Mesenchymal stem cell (in vitro differentiated cells and primary cell): ENCODE measurements around the gene DKK2.

Experiments
- DNase-seq: peaks from one replicate; pipeline ENCODE4 v3.0.0-alpha.2; 2013
- H2AFZ ChIP-seq: one replicate; pipeline ENCODE4 v1.6.1; 2013; ENCODE audit warnings: low read depth, mild to moderate bottlenecking, control low read depth, inconsistent platforms, low read length, moderate library complexity
- H2AK5ac ChIP-seq: 2 replicates; pipeline ENCODE4 v1.6.1; 2013; ENCODE audit warnings: low read length, moderate library complexity, mild to moderate bottlenecking, inconsistent platforms; ENCODE audit not compliant: severe bottlenecking
- H2BK120ac ChIP-seq: one replicate; pipeline ENCODE4 v1.6.1; 2013; ENCODE audit warnings: low read depth, mild to moderate bottlenecking, inconsistent platforms, low read length, moderate library complexity
- H2BK12ac ChIP-seq, 2 experiments: one replicate each; pipeline ENCODE4 v1.6.1; 2013; ENCODE audit warnings: inconsistent platforms in 2 of 2, low read length in 2 of 2, mild to moderate bottlenecking in 2 of 2, moderate library complexity in 2 of 2, control low read depth in 1 of 2
- H2BK15ac ChIP-seq: one replicate; pipeline ENCODE4 v1.6.1; 2013; ENCODE audit warnings: mild to moderate bottlenecking, low read depth, inconsistent platforms; ENCODE audit not compliant: poor library complexity, severe bottlenecking
- H2BK5ac ChIP-seq: 2 replicates; pipeline ENCODE4 v1.6.1; 2013; ENCODE audit warnings: low read depth, mild to moderate bottlenecking, low read length, control low read depth, inconsistent platforms; ENCODE audit not compliant: poor library complexity, severe bottlenecking
- H3K14ac ChIP-seq, 2 experiments: one replicate each; pipeline ENCODE4 v1.6.1; 2013; ENCODE audit warnings: inconsistent platforms in 2 of 2, low read length in 2 of 2, control low read depth in 1 of 2, mild to moderate bottlenecking in 1 of 2, moderate library complexity in 1 of 2
- H3K18ac ChIP-seq, 2 experiments: one replicate each; pipeline ENCODE4 v1.6.1; 2013; ENCODE audit warnings: inconsistent platforms in 2 of 2, low read length in 2 of 2, control low read depth in 1 of 2, low read depth in 1 of 2, mild to moderate bottlenecking in 1 of 2
- H3K23ac ChIP-seq, 2 experiments: one replicate each; pipeline ENCODE4 v1.6.1; 2013; ENCODE audit warnings: inconsistent platforms in 2 of 2, low read length in 2 of 2, mild to moderate bottlenecking in 2 of 2, moderate library complexity in 2 of 2, control low read depth in 1 of 2
- H3K27ac ChIP-seq: 2 replicates; pipeline ENCODE4 v1.5.1; 2013; ENCODE audit warnings: mild to moderate bottlenecking, moderate library complexity, low read length, control low read depth, inconsistent platforms; ENCODE audit not compliant: poor library complexity, severe bottlenecking
- H3K27me3 ChIP-seq, 2 experiments: 2 replicates each; pipeline versions ENCODE4 v1.6.1 to v1.7.0; 2013; ENCODE audit warnings: low read length in 2 of 2, mild to moderate bottlenecking in 2 of 2, moderate library complexity in 2 of 2, control low read depth in 1 of 2, inconsistent platforms in 1 of 2; ENCODE audit not compliant: control insufficient read depth in 1 of 2, insufficient read depth in 1 of 2
- H3K36me3 ChIP-seq, 2 experiments: 2 replicates each; pipeline versions ENCODE4 v1.6.1 to v1.7.0; 2013; ENCODE audit warnings: low read length in 2 of 2, control low read depth in 1 of 2, inconsistent platforms in 1 of 2, low read depth in 1 of 2, mild to moderate bottlenecking in 1 of 2; ENCODE audit not compliant: insufficient read depth in 2 of 2, control insufficient read depth in 1 of 2
- H3K4ac ChIP-seq, 2 experiments: one replicate each; pipeline ENCODE4 v1.6.1; 2013; ENCODE audit warnings: inconsistent platforms in 2 of 2, low read length in 2 of 2, mild to moderate bottlenecking in 2 of 2, moderate library complexity in 2 of 2, control low read depth in 1 of 2, low read depth in 1 of 2
- H3K4me1 ChIP-seq: 2 replicates; pipeline ENCODE4 v1.6.1; 2013; ENCODE audit warnings: low read depth, low read length, control low read depth; ENCODE audit not compliant: control insufficient read depth, insufficient read depth
- H3K4me2 ChIP-seq: 2 replicates; pipeline ENCODE4 v1.6.1; 2013; ENCODE audit warnings: low read length, mild to moderate bottlenecking, inconsistent platforms; ENCODE audit not compliant: poor library complexity, severe bottlenecking
- H3K4me3 ChIP-seq, 2 experiments: 2 replicates each; pipeline versions ENCODE4 v1.5.1 to v1.7.0; 2013; ENCODE audit warnings: low read length in 2 of 2, mild to moderate bottlenecking in 2 of 2, control low read depth in 1 of 2, low read depth in 1 of 2; ENCODE audit not compliant: insufficient read depth in 1 of 2
- H3K79me1 ChIP-seq: replicated peaks from 2 replicates; pipeline ENCODE4 v1.6.1; 2013; ENCODE audit warnings: mild to moderate bottlenecking, control low read depth, low read length, inconsistent platforms; ENCODE audit not compliant: poor library complexity, severe bottlenecking
- H3K9ac ChIP-seq: 2 replicates; pipeline ENCODE4 v1.7.0; 2013; ENCODE audit warnings: mild to moderate bottlenecking, low read length, moderate library complexity
- H3K9me3 ChIP-seq: 2 replicates; pipeline ENCODE4 v1.7.0; 2013; ENCODE audit warnings: mild to moderate bottlenecking, low read length; ENCODE audit not compliant: control insufficient read depth
- H4K8ac ChIP-seq: one replicate; pipeline ENCODE4 v1.6.1; 2013; ENCODE audit warnings: inconsistent platforms, mild to moderate bottlenecking, low read length, moderate library complexity
- H4K91ac ChIP-seq: one replicate; pipeline ENCODE4 v1.6.1; 2013; ENCODE audit warnings: mild to moderate bottlenecking, low read length, inconsistent platforms
- WGBS: methylation state at CpG from one replicate; pipeline ENCODE4 v1.1.7; 2013; ENCODE audit warnings: mixed read lengths; 5-methylcytosine and 5-hydroxymethylcytosine counted together

Gene DKK2

GRCh38 chr4:106978046-106978774, 57.9 kb downstream of the DKK2 start:
- DNase-seq, result no peak
- Histone ChIP-seq H3K9ac (no peak overlapping the region), H4K8ac (no peak overlapping the region), H3K4me3 (no peak overlapping the region), H3K4ac (no peak overlapping the region), H2BK12ac (no peak overlapping the region), H3K27ac (no peak overlapping the region), H2BK120ac (no peak overlapping the region), H3K18ac (no peak overlapping the region), H2AFZ (no peak overlapping the region), H2AK5ac (no peak overlapping the region), H3K4me2 (no peak overlapping the region), H2BK5ac (no peak overlapping the region), H3K23ac (no peak overlapping the region), H3K14ac (no peak overlapping the region), H3K36me3 (no peaks in the 10 kb centered on the region), H2BK15ac (no peak overlapping the region), H3K4me1 (no peaks in the 10 kb centered on the region), H3K9me3 (no peaks in the 10 kb centered on the region), H4K91ac (no peak overlapping the region), H3K27me3 (no peaks in the 10 kb centered on the region), H3K79me1 (no peaks in the 10 kb centered on the region)
- 88% methylated on average over 12 of the region's 14 CpGs for WGBS

GRCh38 chr4:106971636-106972035, 64.5 kb downstream of the DKK2 start:
- Histone ChIP-seq H3K79me1 (no peaks in the 10 kb centered on the region), H4K91ac (no peak overlapping the region), H3K4ac (no peak overlapping the region), H3K4me1 (no peaks in the 10 kb centered on the region), H3K9me3 (no peaks in the 10 kb centered on the region), H3K27me3 (no peaks in the 10 kb centered on the region), H3K27ac (no peak overlapping the region), H3K14ac (no peak overlapping the region), H3K18ac (no peak overlapping the region), H2BK5ac (no peak overlapping the region), H3K4me2 (no peak overlapping the region), H3K4me3 (no peak overlapping the region), H4K8ac (no peak overlapping the region), H3K36me3 (no peaks in the 10 kb centered on the region), H2BK120ac (no peak overlapping the region), H3K9ac (no peak overlapping the region), H2BK15ac (no peak overlapping the region), H2AK5ac (no peak overlapping the region), H2AFZ (no peak overlapping the region), H3K23ac (no peak overlapping the region), H2BK12ac (no peak overlapping the region)
- DNase-seq, result no peak
- no CpG with 5 or more reads among the region's 1 CpG for WGBS

DNA sequence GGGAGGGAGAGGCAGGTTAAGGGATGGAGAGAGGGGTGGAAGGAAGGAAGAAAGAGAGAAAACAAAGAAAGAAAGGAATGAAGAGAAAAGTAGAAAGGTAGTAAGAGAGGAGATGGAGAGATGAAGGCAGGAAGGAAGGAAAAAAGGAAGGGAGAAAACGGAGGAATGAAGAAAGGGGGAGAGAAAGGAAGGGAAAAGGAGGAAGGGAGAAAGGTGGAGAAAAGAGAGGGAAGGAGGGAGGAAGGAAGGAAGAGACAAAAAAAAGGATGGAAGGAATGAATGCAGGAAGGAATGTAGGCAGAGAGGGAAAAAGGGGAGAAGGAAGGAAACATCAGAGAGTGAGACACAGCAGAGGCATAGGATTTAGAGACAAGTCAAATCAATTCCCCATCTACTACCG, 68.2 kb downstream of the DKK2 start:
- Histone ChIP-seq H4K91ac (no peak overlapping the region), H3K9me3 (no peaks in the 10 kb centered on the region), H3K27ac (no peak overlapping the region), H3K4me2 (no peak overlapping the region), H4K8ac (no peak overlapping the region), H3K4me3 (no peak overlapping the region), H2BK12ac (no peak overlapping the region), H3K18ac (no peak overlapping the region), H3K4ac (no peak overlapping the region), H3K23ac (no peak overlapping the region), H2AK5ac (no peak overlapping the region), H3K14ac (no peak overlapping the region), H2BK5ac (no peak overlapping the region), H2BK120ac (no peak overlapping the region), H2AFZ (no peak overlapping the region), H3K4me1 (no peaks in the 10 kb centered on the region), H3K36me3 (no peaks in the 10 kb centered on the region), H3K79me1 (no peaks in the 10 kb centered on the region), H2BK15ac (no peak overlapping the region), H3K9ac (no peak overlapping the region), H3K27me3 (no peaks in the 10 kb centered on the region)
- no peak for DNase-seq
- WGBS, result 70% methylated on average over 1 of the region's 2 CpGs

GRCh38 chr4:106953036-106953705, 82.9 kb downstream of the DKK2 start:
- Histone ChIP-seq H3K4ac (no peak overlapping the region), H3K18ac (no peak overlapping the region), H3K4me2 (no peak overlapping the region), H3K4me3 (no peak overlapping the region), H2BK5ac (no peak overlapping the region), H3K27ac (no peak overlapping the region), H2BK120ac (no peak overlapping the region), H4K8ac (no peak overlapping the region), H2BK12ac (no peak overlapping the region), H2BK15ac (no peak overlapping the region), H3K23ac (no peak overlapping the region), H2AK5ac (no peak overlapping the region), H3K14ac (no peak overlapping the region), H3K27me3 (no peaks in the 10 kb centered on the region), H3K9me3 (no peaks in the 10 kb centered on the region), H2AFZ (no peak overlapping the region), H4K91ac (no peak overlapping the region), H3K4me1 (no peaks in the 10 kb centered on the region), H3K9ac (no peak overlapping the region), H3K79me1 (no peaks in the 10 kb centered on the region), H3K36me3 (no peaks in the 10 kb centered on the region)
- 67% methylated on average over 1 of the region's 3 CpGs for WGBS
- no peak for DNase-seq
